HL-60 (cell line): ENCODE measurements around the gene CLTB.
A peak's percentile ranks its signal among the peaks of the same experiment; 100 is the strongest.

ENCODE experiments used
- GABPA ChIP-seq: IDR thresholded peaks from 2 replicates; pipeline ENCODE4 v1.6.1; 2012; ENCODE audit warnings: low read depth
- POLR2AphosphoS5 ChIP-seq: IDR thresholded peaks from 2 replicates; pipeline ENCODE4 v1.6.1; 2012; ENCODE audit warnings: low read depth
- TF ChIP-seq, protein P1 (sequence below): IDR thresholded peaks from one replicate; pipeline ENCODE4 v1.5.1; 2011; ENCODE audit warnings: low read length, control low read depth, inconsistent platforms; ENCODE audit not compliant: insufficient read depth
- TF ChIP-seq, protein P2 (sequence below): IDR thresholded peaks from 2 replicates; pipeline ENCODE4 v1.6.1; 2012; ENCODE audit warnings: low read depth; ENCODE audit not compliant: insufficient replicate concordance

DNA sequence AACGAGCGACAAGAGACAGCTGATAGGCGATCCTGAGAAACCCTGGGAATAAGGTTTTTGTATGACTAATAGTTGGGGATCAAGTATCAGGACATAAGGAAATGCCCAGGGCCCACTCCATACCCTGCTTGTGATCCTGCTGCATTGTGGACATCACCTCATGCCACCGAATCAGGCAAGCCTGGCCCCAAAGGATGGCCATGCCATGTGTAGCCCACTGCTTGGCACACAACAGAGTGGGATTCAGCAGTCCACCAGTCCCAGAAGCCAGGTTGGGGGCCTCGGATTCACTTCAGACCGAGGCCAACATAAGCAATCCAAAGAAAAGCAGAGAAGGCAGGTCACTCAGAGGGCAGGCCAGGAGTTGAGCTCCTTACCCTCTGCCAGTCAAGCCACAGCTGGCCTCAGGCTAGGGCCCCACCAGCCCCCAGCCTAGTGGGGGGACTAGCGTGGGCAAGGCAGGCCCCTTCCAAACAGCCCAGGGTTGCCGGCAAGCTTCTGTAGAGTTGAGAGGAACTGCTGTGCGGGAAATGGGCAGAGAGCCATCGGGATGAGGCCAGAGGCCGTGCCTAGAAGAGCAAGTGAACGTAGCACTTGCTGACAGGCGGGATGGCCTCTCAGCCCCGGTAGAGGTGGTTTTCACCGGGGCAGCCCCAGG lies 33.0 kb downstream of the CLTB start:
- TF ChIP-seq, protein P1, sequence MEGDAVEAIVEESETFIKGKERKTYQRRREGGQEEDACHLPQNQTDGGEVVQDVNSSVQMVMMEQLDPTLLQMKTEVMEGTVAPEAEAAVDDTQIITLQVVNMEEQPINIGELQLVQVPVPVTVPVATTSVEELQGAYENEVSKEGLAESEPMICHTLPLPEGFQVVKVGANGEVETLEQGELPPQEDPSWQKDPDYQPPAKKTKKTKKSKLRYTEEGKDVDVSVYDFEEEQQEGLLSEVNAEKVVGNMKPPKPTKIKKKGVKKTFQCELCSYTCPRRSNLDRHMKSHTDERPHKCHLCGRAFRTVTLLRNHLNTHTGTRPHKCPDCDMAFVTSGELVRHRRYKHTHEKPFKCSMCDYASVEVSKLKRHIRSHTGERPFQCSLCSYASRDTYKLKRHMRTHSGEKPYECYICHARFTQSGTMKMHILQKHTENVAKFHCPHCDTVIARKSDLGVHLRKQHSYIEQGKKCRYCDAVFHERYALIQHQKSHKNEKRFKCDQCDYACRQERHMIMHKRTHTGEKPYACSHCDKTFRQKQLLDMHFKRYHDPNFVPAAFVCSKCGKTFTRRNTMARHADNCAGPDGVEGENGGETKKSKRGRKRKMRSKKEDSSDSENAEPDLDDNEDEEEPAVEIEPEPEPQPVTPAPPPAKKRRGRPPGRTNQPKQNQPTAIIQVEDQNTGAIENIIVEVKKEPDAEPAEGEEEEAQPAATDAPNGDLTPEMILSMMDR = no peak
- TF ChIP-seq, protein P2, sequence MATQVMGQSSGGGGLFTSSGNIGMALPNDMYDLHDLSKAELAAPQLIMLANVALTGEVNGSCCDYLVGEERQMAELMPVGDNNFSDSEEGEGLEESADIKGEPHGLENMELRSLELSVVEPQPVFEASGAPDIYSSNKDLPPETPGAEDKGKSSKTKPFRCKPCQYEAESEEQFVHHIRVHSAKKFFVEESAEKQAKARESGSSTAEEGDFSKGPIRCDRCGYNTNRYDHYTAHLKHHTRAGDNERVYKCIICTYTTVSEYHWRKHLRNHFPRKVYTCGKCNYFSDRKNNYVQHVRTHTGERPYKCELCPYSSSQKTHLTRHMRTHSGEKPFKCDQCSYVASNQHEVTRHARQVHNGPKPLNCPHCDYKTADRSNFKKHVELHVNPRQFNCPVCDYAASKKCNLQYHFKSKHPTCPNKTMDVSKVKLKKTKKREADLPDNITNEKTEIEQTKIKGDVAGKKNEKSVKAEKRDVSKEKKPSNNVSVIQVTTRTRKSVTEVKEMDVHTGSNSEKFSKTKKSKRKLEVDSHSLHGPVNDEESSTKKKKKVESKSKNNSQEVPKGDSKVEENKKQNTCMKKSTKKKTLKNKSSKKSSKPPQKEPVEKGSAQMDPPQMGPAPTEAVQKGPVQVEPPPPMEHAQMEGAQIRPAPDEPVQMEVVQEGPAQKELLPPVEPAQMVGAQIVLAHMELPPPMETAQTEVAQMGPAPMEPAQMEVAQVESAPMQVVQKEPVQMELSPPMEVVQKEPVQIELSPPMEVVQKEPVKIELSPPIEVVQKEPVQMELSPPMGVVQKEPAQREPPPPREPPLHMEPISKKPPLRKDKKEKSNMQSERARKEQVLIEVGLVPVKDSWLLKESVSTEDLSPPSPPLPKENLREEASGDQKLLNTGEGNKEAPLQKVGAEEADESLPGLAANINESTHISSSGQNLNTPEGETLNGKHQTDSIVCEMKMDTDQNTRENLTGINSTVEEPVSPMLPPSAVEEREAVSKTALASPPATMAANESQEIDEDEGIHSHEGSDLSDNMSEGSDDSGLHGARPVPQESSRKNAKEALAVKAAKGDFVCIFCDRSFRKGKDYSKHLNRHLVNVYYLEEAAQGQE = no peak
- TF ChIP-seq POLR2AphosphoS5 (peak; percentile 38; the same call in 1 of the 2 replicates), GABPA (no peak)
